ENCODE results near the gene NDUFAF8.

Gene NDUFAF8

GRCh38 chr17:81273698-81274470, 34.8 kb downstream of the NDUFAF8 start:
- TF ChIP-seq CTCF (IDR thresholded peaks at IDR 0.05), result no peak
- TF ChIP-seq ZFX (IDR thresholded peaks at IDR 0.05; ENCODE audit: borderline replicate concordance), result no peak
- no peak overlapping the region for H3K27ac ChIP-seq

- H3K27ac ChIP-seq, result no peak overlapping the region
- TF ChIP-seq ZFX (IDR thresholded peaks at IDR 0.05; ENCODE audit: borderline replicate concordance), result no peak
- no peak for TF ChIP-seq CTCF (IDR thresholded peaks at IDR 0.05)
Observed at GRCh38 chr17:81274471-81274855, 35.3 kb downstream of the NDUFAF8 start.

GRCh38 chr17:81276781-81277180, 37.7 kb downstream of the NDUFAF8 start:
- TF ChIP-seq ZFX (IDR thresholded peaks at IDR 0.05; ENCODE audit: borderline replicate concordance) (no peak), CTCF (IDR thresholded peaks at IDR 0.05) (no peak)
- H3K27ac ChIP-seq, result no peak overlapping the region

- TF ChIP-seq ZFX (IDR thresholded peaks at IDR 0.05; ENCODE audit: borderline replicate concordance) (no peak), CTCF (IDR thresholded peaks at IDR 0.05) (no peak)
Observed at GRCh38 chr17:81277421-81277820, 38.3 kb downstream of the NDUFAF8 start.

GRCh38 chr17:81277946-81278693, 39.0 kb downstream of the NDUFAF8 start:
- H3K27ac ChIP-seq, result no peak overlapping the region
- TF ChIP-seq CTCF (IDR thresholded peaks at IDR 0.05) (no peak), ZFX (IDR thresholded peaks at IDR 0.05; ENCODE audit: borderline replicate concordance) (no peak)

More at GRCh38 chr17:81277421-81277820, 38.3 kb downstream of the NDUFAF8 start:
- H3K27ac ChIP-seq, result no peak overlapping the region

GRCh38 chr17:81278831-81279230, 39.7 kb downstream of the NDUFAF8 start:
- TF ChIP-seq ZFX (IDR thresholded peaks at IDR 0.05; ENCODE audit: borderline replicate concordance) (no peak), CTCF (IDR thresholded peaks at IDR 0.05) (no peak)
- H3K27ac ChIP-seq, result no peak overlapping the region
